HG03159 (cell line): ENCODE results near the gene CAMK1.
"Not testable (repeated sequence)": the region's sequence is repeated elsewhere in the genome, so short reads cannot be mapped to it uniquely, and the experiment has no call there.

Experiments used
- ATAC-seq: cut with Tn5 transposase; IDR thresholded peaks from one replicate; pipeline ENCODE4 v1.9.1; 2021; ENCODE audit warnings: mild to moderate bottlenecking, moderate library complexity; ENCODE audit not compliant: unreplicated experiment

Gene CAMK1

DNA sequence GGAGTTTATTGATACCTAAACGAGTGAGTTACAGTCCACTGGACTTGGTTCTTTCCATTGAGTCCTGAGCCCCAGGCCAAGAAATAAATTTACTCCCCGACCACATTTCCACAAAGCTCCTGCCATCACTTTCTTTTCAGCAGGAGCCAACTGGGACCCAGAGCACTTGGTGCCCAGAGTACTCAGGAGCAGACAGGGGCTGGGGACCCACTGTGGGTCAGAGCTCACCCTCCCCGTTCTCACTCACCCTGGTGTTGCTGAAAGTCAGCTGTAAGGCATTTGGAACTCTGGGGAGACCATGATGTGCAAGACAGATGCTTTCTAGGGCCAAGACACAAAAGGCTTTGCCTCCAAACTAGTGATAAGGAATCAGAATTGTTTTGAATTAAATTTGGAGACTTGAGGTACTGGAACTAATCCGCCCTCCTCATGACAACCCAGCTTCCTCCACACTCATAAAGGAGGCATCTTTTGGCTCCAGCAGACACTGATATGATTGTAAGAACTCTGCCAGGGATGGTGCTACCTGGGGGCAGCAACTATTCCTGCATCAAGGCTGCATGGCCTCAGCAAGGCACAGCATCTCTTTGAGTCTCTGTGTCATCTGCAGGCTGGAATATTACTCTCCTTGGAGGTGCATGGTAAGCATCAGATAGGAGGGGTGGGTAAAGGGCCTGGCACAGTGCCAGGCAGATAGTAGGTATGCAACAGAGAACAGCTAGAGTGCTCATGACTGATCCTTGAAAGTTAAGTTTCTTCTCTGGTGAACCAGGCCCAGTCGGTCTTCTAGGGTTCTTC is 7.3 kb upstream of the CAMK1 start:
- no peak for ATAC-seq

DNA sequence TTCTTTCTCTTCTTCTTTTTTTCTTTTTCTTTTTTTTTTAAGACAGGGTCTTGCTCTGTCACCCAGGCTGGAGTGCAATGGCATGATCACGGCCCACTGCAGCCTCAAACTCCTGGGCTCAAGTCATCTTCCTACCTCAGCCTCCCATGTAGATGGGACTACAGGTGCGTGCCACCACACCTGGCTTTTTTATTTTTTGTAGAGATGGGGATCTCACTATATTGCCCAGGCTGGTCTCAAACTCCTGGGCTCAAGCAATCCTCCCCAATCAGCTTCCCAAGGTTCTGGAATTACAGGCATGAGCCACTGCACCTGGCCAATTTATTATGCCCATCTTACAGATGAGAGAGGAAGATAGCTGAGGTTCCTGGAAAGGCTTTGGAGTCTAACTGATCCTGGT is 1.3 kb upstream of the CAMK1 start:
- ATAC-seq, result not testable (repeated sequence)

DNA sequence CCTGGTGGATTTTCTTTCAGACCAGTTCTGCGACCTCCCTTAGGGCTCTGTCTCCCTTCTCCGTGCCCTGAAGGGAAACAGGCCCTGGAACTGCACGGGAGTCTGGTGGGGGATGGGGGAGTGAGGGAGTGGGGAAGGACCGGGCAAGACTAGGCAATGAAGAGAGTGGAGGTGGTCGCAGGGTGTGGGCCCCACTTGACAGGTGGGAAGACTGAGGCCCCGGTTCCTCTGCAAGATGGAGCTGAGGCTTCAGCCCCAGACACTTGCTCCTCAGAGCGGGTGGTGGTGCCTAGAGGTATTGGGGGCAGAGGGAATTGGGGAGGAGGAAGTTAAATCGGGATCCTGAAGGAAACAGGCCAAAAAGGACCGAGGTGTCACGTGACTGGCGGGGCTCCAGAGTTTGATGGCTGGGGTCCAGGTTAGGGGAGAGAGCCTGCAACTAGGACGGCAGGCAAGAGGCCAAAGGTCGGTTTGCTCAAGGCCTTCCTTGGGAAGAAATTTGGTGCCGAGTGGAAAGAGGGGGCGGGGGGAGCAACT is 597 bp upstream of the CAMK1 start:
- no peak for ATAC-seq

DNA sequence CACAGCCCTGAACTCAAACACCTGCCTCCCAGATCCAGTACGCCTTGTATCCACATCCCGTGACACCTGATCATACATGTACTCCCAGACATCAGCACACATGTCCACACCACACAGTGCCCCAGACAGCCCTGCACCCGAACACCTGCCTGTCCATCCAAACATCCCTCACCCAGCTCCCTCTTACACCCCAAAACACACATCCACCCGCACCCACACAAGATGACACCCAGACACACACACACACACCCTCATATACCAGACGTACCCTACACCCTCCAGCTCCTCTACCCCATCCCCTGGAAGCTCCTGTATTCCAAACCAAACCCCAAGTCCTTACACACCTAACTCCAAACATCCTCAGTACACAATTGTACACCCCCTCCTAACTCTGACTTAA is 735 bp downstream of the CAMK1 start:
- ATAC-seq, result no peak

DNA sequence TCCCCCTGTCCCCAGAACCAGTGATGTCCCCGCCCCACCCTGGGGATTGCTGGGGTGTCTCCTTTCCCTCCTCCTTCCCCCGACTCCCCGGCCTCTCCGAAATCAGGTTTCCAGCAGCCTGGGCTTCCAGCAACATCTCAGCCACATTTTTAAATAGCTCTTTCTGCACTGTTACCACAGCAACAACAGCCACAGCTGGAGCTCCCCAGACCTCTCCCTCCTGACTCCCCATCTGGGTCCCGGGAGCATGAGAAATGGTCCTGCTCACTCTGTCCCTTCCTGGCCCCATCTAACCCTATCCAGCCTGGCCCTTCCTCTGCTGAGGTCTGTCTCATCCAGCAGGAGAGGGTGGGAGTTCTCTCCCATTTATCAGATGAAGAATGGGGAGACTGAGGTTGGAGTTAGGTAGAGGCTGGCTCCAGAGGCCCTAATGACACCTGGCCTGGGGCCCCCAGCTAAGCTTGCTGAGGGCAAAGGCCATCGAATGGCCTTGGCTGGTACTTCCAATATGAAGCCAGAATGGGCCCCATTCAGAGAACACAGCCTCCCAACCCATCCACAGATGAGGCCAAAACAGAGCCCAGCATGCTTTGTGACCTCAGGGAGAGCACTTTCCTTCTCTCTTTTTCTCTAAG is 1.5 kb downstream of the CAMK1 start:
- no peak for ATAC-seq

DNA sequence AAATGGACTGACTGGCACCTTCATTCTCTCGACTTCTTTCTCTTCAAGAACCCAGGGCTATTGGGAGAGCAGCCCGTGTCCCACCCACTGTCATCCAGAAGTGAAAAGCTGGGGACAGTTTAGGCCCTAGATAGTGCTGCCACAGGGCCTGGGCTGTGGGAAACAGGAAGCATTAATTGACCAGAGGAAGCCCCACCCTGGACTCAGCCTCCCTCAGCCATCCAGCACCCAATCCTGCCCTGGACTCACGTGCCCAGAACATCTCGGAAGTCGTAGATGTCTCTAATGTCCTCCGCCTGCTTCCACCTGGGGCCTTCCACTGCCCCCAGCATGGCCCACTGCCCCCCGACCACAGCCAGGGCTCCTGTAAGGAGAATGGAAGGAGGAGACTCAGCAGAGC is 2.3 kb downstream of the CAMK1 start:
- no peak for ATAC-seq

DNA sequence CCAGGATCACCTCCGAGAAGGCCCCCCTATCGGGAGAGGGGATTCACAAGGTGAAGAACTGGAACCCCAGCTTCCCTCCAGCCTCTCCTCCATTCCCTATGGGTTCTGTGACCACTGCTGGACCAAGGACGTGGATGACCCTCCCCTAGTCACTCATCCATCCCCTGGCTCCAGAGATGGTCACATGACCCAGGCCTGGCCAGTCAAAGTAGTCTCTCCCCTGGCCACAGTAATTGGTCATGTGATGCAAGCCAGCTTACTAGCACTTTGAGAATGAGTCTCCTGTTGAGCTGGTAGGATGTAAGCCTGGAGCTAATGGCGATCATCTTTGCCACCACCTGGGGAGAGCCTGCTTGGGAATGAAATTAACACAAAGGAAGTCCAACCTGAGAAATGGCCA is 3.9 kb downstream of the CAMK1 start:
- no peak for ATAC-seq

DNA sequence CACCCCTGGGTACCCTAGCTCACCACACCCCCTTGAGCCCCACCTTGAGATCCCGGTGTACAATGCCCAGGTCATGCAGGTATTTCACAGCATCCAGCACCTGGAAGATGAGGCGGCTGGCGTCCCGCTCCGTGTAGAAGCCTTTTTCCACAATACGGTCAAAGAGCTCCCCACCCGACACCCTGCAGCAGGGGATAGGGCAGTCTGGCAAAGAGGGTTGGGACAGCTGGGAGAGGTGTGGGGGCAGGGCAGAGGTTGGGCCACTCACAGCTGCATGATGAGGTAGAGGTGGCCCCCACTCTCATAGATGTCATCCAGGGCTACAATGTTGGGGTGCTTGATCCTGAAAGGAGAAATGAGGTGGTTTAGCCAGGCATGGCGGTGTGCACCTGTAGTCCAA is 6.9 kb downstream of the CAMK1 start:
- ATAC-seq, result no peak

DNA sequence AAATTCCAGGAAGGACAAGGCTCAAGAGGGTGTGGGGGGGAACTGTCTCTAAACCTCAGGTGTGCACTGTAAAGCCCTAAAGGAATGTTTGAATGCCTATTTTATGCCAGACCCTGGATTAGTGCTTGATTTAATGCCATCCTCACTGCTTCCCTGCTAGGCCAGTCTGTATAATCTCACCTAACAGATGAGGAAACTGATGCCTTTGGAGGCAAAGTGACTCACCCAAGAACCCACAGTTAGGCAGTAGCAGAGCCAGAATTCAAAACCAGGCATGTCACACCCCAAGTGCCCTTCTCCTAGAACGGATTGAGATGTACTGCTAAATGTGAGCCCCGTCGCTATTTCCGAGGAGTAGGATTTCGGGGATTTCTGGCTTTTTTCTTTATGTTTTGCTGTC is 7.8 kb downstream of the CAMK1 start:
- ATAC-seq, result no peak

DNA sequence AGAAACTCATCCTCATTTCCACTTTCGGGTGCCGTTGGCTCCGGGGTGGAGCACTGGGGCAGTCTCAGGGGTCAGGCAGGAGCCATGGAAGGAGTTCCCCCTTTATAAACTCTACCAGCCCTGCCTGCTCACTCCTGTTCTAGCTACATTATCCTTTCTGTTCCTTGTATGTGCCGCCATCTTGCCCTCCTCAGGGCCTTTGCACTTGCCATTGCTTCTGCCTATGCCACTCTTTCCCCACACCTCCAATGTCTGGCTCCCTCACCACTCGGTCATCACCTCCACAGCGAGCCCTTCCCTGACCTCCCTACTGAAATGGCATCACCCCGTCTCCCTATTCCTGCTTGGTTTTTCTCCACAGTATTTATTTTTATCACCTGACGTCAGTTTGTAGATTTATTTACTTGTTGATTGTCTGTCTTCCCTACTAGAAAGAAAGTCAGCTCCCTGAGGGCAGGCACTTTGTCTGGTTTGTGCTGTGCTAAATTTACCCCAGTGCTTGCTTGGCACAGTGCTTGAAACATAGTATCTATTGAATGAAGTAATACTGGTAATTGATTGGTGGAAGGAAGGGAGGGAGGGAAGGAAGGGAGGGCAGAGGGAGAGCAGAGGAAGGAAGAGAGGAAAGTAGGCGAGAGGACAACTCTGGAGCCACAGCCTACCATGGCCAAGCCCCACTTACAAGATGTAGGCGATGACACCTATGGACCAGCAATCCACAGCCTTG is 8.8 kb downstream of the CAMK1 start:
- ATAC-seq, result no peak

DNA sequence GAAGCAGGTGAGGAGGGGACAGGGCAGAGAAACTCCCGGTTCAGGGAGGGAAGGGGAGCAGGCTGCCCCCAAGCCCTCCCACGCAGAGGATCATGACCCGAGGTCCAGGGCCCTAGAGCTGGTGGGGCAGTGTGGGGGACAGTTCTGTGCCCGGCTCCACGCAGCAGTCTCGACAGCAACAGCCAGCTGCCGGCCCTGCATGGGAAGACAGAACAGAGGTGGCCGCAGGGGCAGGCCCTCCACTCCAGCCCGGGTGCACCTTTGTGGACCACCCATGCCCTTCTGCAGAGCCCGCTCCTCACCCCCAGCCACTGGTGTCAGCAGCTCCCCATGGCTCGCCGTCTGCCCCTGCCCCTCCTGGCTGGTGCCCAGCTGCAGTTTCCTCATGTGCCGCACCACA is 12.3 kb downstream of the CAMK1 start:
- ATAC-seq, result no peak

DNA sequence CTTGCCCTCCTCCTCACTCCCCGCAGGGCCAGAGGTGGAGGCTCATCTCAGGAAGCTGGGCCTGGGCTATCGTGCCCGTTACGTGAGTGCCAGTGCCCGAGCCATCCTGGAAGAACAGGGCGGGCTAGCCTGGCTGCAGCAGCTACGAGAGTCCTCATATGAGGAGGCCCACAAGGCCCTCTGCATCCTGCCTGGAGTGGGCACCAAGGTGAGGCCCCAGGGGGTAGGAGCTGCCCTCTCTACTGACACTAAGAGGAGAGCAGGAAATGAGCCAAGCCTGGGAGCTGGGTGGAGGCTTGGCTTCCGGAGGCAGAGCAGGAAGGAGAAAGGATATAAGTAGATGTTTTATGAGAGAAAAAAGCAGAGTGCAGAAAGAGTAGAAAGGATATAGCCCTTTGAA is 15.1 kb downstream of the CAMK1 start:
- ATAC-seq, result no peak

DNA sequence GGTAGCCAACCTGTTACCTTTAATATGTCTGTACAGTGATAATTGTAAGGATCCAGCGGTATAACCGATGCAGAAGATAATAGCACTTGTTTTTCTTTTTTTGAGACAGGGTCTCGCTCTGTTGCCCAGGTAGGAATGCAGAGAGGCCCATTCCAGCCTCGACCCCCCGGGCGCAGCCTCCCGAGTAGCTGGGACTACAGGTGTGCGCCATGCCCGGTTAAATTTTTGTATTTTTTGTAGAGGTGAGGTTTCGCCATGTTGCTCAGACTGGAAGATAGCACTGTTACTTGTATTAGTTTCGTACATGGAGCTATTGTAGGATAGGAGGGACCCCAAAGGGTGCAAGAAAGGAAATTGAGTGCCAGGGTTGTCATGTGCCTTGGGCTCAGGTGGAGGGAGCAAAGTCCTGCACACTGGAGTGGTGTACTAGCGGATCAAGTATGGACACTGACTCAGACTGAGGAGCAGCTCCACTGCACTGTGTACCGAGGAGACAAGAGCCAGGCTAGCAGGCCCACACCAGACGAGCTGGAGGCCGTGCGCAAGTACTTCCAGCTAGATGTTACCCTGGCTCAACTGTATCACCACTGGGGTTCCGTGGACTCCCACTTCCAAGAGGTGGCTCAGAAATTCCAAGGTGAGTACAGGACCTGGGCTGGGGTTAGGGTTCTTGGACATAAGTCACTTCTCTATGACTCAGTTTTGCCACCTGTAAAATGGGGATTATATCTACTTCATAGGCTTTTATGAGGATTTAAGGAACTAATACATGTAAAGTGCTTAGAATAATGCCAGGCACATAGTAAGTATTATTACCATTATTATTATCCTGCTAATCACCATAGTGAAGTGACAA is 19.0 kb downstream of the CAMK1 start:
- no peak for ATAC-seq

DNA sequence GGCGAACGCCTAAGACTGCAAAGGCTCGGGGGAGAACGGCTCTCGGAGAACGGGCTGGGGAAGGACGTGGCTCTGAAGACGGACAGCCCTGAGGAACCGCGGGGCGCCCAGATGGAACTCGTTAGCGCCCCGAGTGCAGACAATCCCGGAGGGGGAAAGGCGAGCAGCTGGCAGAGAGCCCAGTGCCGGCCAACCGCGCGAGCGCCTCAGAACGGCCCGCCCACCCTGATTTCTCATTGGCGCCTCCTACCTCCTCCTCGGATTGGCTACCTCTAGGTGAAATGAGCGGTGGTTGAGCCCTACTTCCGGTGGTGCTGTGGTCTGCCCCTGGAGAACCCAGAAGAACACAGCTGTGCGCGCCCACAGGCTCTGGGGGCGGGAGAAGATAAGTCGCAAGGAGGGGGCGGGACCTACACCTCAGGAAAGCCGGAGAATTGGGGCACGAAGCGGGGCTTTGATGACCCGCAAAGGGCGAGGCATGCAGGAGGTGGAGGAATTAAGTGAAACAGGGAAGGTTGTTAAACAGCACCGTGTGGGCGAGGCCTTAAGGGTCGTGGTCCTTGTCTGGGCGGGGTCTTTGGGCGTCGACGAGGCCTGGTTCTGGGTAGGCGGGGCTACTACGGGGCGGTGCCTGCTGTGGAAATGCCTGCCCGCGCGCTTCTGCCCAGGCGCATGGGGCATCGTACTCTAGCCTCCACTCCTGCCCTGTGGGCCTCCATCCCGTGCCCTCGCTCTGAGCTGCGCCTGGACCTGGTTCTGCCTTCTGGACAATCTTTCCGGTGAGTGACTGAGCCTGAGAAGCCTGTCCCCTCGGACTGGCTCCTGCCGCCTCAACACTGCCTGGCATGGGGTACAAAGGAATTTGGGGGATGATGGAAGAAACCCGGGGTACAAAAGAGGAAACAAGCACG is 19.8 kb downstream of the CAMK1 start, which contains the start of gene OGG1:
Gene OGG1, plus strand, starts transcription at position 308 of the 911 bp plus-strand sequence. Its CDS starts 335 bp downstream, at position 643.
- peak; percentile 95 for ATAC-seq

DNA sequence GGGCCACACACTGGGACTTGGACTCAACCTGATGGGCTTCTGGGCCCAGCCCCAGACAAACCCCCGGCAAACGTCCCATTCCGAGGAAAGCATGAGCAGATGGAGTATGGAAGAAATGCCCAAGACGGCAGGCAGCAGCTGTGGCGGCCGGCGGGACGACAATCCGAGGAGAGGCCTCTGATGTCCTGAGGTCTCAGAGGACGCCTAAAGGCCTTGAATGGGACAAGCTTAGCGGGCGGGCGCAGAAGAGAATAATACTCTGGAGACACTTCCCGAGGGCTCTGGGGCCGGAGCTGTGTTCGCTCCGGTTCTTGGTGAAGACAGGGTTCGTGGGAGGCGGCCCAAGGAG is 20.5 kb downstream of the CAMK1 start:
- no peak for ATAC-seq

DNA sequence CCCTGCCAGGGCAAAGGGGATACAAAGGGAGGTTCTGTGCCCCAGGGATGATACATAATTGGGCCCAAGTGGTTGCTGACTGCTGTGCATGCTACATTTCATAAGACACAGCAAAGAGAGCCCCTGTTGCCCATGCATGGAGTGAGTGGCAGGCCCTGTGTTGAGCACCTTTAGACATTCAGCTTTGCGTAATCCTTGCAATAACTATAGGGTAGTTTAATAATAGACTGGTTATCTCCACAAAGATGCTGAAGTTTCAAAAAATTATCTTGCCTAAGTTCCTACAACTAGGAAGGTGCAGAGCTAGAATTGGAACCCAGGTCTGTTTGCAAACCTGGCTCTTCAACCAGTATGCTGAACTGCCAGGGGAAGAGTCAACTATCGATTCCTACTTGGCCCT is 21.7 kb downstream of the CAMK1 start:
- ATAC-seq, result no peak

DNA sequence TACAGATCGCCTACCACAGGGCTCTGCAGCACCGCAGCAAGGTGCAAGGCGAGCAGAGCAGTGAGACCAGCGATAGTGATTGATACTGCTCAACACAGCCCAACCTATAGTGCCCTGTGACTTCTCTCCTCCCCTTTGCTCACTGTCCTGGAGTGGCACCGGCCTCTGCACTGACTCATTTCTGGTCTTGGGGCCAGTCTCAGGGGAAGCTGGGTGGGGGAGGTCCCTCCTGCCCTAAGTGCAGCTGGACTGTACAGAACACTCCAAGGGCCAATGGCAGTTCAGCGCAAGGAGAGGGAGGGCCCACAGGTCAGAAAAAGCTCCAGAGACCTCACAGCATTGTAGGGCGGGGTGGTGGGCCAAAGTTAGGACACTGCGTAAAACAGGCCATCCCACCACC is 22.5 kb downstream of the CAMK1 start:
- no peak for ATAC-seq

DNA sequence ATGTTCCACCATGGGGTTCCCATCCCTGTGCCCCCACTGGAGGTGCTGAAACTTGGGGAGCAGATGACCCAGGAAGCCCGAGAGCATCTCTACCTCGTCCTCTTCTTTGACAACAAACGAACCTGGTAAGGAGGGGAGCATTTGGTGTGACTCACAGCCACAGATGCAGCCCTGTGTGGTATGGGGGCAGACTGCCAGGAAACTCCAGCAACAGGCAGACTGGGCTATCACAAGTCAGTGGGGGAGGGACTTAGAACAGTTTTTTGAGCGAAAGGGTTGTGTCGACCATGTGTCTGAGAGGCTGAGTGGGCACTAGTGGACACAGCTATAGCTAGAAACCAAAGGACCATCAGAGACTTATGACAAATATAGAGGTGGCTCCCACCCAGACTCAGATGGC is 23.4 kb downstream of the CAMK1 start:
- ATAC-seq, result no peak

DNA sequence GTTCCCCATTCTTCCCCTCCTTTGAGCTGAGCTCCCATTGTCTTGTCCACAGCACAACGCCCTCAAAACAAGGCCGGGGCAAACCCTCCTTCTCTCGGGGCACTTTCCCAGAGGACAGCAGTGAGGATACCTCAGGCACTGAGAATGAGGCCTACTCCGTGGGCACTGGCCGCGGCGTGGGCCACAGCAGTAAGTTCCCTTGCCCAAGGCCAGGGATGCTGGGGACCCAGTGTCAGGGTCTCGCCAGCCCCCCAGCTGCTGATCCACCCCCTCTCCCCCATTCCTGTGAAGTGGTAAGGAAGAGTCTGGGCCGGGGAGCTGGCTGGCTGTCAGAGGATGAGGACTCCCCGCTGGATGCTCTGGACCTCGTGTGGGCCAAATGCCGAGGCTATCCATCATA is 24.2 kb downstream of the CAMK1 start:
- ATAC-seq, result no peak

DNA sequence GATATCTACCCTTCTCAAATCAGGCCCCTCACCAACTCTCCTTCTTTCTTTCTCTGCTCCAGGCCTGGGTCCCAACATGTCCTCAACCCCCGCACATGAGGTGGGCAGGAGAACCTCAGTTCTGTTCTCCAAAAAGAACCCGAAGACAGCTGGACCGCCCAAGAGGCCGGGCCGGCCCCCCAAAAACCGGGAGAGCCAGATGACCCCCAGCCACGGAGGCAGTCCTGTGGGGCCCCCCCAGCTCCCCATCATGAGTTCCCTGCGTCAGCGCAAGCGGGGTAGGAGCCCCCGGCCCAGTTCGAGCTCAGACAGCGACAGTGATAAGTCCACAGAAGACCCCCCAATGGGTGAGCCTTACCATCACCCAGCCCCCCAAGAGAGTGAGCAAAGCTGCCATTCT is 25.6 kb downstream of the CAMK1 start:
- ATAC-seq, result no peak
